ENCODE data around the gene PIGU.

GRCh38 chr20:34582221-34582620 is 94.7 kb downstream of the PIGU start:
- no peak for TF ChIP-seq POLR2A (IDR thresholded peaks at IDR 0.05)
- TF ChIP-seq CTCF (IDR thresholded peaks at IDR 0.05) = no peak
- TF ChIP-seq POLR2AphosphoS5 (IDR thresholded peaks at IDR 0.05; ENCODE audit: insufficient read depth in 1 of 2, low read depth in 1 of 2) = no peak
